Measurements from ENCODE around the gene TSC22D3. TPM values are rescaled to one million over a fixed set of nuclear protein-coding genes. Genes with fewer than 3 reads are reported as not detected.

TSC22D3 gene
- total RNA-seq, 1 donor from 2014 or later, result 317 TPM

GRCh38 chrX:107723511-107723910 is 52.1 kb downstream of the TSC22D3 start:
- TF ChIP-seq CTCF (IDR thresholded peaks at IDR 0.05), result no peak
- H3K27ac ChIP-seq, result no peak overlapping the region
- no peaks in the 10 kb centered on the region for H3K27me3 ChIP-seq

GRCh38 chrX:107721966-107722707 is 53.5 kb downstream of the TSC22D3 start:
- Histone ChIP-seq H3K9me3 (no peaks in the 10 kb centered on the region), H3K36me3 (no peaks in the 10 kb centered on the region), H3K4me3 (no peak overlapping the region), H3K27me3 (no peaks in the 10 kb centered on the region), H3K4me1 (peaks cover 22% of the 10 kb centered on the region), H3K27ac (no peak overlapping the region)
- DNase-seq, result no peak
- TF ChIP-seq CTCF (IDR thresholded peaks at IDR 0.05), result no peak
- ATAC-seq, result no peak
- intact Hi-C loops (cut with DNase I), result no loop called here

More at GRCh38 chrX:107723511-107723910, 52.1 kb downstream of the TSC22D3 start:
- DNase-seq (no peak), ATAC-seq (no peak)
- H3K36me3 ChIP-seq, result no peaks in the 10 kb centered on the region
- intact Hi-C loops (cut with DNase I), result no loop called here
- peaks cover 15% of the 10 kb centered on the region for H3K4me1 ChIP-seq
- no peaks in the 10 kb centered on the region for H3K9me3 ChIP-seq
- no peak overlapping the region for H3K4me3 ChIP-seq

GRCh38 chrX:107721318-107721717 is 54.3 kb downstream of the TSC22D3 start:
- Histone ChIP-seq H3K9me3 (no peaks in the 10 kb centered on the region), H3K36me3 (no peaks in the 10 kb centered on the region), H3K27ac (no peak overlapping the region), H3K4me3 (no peak overlapping the region), H3K27me3 (no peaks in the 10 kb centered on the region), H3K4me1 (peaks cover 16% of the 10 kb centered on the region)
- no peak for ATAC-seq
- no peak for TF ChIP-seq CTCF (IDR thresholded peaks at IDR 0.05)
- DNase-seq, result no peak
- intact Hi-C loops (cut with DNase I), result no loop called here

GRCh38 chrX:107718156-107718621 is 57.4 kb downstream of the TSC22D3 start:
- no peaks in the 10 kb centered on the region for H3K9me3 ChIP-seq
- no peak for DNase-seq
- peak; percentile 63 for ATAC-seq
- H3K4me3 ChIP-seq, result peak overlapping the region; percentile 72
- H3K27me3 ChIP-seq, result no peaks in the 10 kb centered on the region
- TF ChIP-seq CTCF (IDR thresholded peaks at IDR 0.05), result peak; percentile 73
- H3K4me1 ChIP-seq, result peaks cover 23% of the 10 kb centered on the region
- intact Hi-C loops (cut with DNase I), result loop anchor here (5.0 kb wide), 1 partner anchor 54 kb away; no protein-coding TSS in a partner anchor
- H3K27ac ChIP-seq, result peak overlapping the region; percentile 98
- peaks cover 25% of the 10 kb centered on the region for H3K36me3 ChIP-seq

GRCh38 chrX:107716816-107717700 is 58.5 kb downstream of the TSC22D3 start:
- peaks cover 26% of the 10 kb centered on the region for H3K4me1 ChIP-seq
- peak overlapping the region; percentile 98 for H3K27ac ChIP-seq
- intact Hi-C loops (cut with DNase I), result loop anchor here (5.0 kb wide), 1 partner anchor 55 kb away; no protein-coding TSS in a partner anchor
- H3K27me3 ChIP-seq, result no peaks in the 10 kb centered on the region
- H3K4me3 ChIP-seq, result peak overlapping the region; percentile 72
- ATAC-seq (peak; percentile 79), DNase-seq (peak; percentile 90)
- peaks cover 26% of the 10 kb centered on the region for H3K36me3 ChIP-seq
- no peaks in the 10 kb centered on the region for H3K9me3 ChIP-seq
- TF ChIP-seq CTCF (IDR thresholded peaks at IDR 0.05), result no peak

Data from upper lobe of right lung (tissue), 1 donor.